Activated naive CD8-positive, alpha-beta T cell treated with anti-CD3 and anti-CD28 coated beads, Interleukin-2, amount 10 ng/mL, durations not matched to agents 7 days and 5 days (primary cell): ENCODE data around the gene MAML2. TPM values are rescaled to one million over a fixed set of nuclear protein-coding genes. Genes with fewer than 3 reads are reported as not detected.

ENCODE experiments used
- ATAC-seq: fragments of 150-1000 bp; cut with Tn5 transposase; one replicate; pipeline ENCODE4 v1.10.0; 2021; ENCODE audit warnings: low read depth, moderate library complexity
- POLR2A ChIA-PET: fragments of 350-600 bp; sonication (Branson Sonifier 250); formaldehyde crosslinking; loops from one replicate; lab custom pipeline; 2021; ENCODE audit warnings: antibody characterized with exemption; lab: Charles Lee
- DNase-seq: peaks from one replicate; pipeline ENCODE4 v3.0.0; 2021
- H3K27ac Mint-ChIP-seq: one replicate; pipeline ENCODE4 v1.8.0; 2022; ENCODE audit warnings: mild to moderate bottlenecking, mixed read lengths
- H3K27me3 Mint-ChIP-seq: one replicate; pipeline ENCODE4 v1.8.0; 2022; ENCODE audit warnings: mild to moderate bottlenecking, moderate library complexity, mixed read lengths
- H3K36me3 Mint-ChIP-seq: one replicate; pipeline ENCODE4 v1.8.0; 2021; ENCODE audit warnings: mild to moderate bottlenecking, mixed read lengths
- H3K4me1 Mint-ChIP-seq: one replicate; pipeline ENCODE4 v1.8.0; 2021; ENCODE audit warnings: mixed read lengths
- H3K4me3 Mint-ChIP-seq: one replicate; pipeline ENCODE4 v1.8.0; 2022; ENCODE audit warnings: mild to moderate bottlenecking, moderate library complexity, mixed read lengths
- H3K9me3 Mint-ChIP-seq: one replicate; pipeline ENCODE4 v1.8.0; 2021; ENCODE audit warnings: mixed read lengths
- total RNA-seq, 2 experiments: library from RNA; stranded (reverse); gene quantifications; one replicate each; pipeline ENCODE4 v1.2.3, GENCODE V29; 2021

The MAML2 gene
- total RNA-seq, 2 experiments from 2014 or later: 18.6 to 20.5 TPM

DNA sequence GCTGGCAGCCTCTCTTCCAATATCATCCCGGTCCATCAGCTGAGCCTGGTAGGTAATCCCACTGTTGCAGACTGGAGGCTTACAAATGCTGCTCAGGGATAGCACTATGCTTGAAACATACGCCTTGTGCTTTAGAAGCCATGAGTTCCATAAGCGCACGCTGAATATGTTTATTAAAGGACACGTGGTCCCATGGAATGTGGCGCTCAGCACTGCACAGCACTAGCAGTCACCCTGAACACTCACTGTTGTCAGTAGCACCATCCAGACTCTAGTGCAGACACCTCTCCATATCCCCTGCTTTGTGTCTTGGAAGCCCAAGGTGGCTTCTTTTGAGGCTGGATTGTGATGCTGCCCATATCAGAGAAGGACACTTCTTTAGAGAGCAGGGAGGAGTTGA is 120.9 kb downstream of the MAML2 start:
- peaks cover 28% of the 10 kb centered on the region for H3K36me3 Mint-ChIP-seq
- ATAC-seq (no peak), DNase-seq (no peak)
- no peaks in the 10 kb centered on the region for H3K27me3 Mint-ChIP-seq
- H3K9me3 Mint-ChIP-seq: peaks cover 1% of the 10 kb centered on the region
- no peak overlapping the region for H3K4me3 Mint-ChIP-seq
- no peak overlapping the region for H3K27ac Mint-ChIP-seq
- POLR2A ChIA-PET: interaction anchor here (0.6 to 2.0 kb wide), 2 partner anchors 121 to 192 kb away, joined by 3 to 7 read pairs; partner anchors contain the start of gene MAML2
- H3K4me1 Mint-ChIP-seq: peaks cover 43% of the 10 kb centered on the region

DNA sequence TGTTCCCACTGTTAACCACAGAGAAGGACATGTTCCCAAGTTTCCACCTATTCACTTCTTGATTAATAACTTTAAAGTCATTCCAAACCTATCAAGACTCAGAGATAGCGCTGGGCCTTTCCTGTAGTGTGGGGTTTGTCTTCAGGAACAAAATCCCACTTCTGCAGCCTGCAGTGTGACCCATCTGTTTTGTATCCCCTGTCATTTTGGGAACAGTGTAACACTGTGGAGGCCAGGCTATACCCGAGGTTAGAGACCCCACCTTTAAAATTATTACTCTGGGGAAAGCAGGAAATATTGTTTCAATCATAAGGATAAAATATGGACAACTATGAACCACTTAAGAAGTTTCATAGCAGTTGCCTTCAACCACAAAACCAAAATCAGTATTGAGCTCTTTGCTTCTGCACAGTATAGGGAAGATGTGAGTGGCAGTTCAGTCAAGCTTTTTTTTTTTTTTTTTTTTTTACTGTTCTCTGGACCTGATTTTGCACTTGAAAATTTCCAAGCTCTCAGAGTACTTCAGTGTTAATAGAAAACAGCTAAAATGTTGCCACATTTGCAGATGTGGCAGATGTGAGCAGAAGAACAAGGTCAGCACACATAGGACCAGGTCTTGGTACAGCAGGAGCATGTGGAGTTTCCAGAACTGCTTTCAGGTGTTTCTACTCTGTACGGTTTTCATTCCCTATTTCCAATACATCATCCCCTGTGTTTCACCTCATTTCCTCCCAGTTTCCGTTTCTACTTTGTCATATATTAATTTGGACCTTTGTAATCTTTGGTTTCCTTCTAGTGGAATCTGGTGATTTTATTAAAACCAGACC is 121.5 kb downstream of the MAML2 start:
- Mint-ChIP-seq H3K4me3 (peak overlapping the region; percentile 2), H3K4me1 (peaks cover 47% of the 10 kb centered on the region), H3K36me3 (peaks cover 31% of the 10 kb centered on the region), H3K27ac (no peak overlapping the region), H3K27me3 (no peaks in the 10 kb centered on the region), H3K9me3 (peaks cover 1% of the 10 kb centered on the region)
- no peak for DNase-seq
- POLR2A ChIA-PET: interaction anchor here (0.6 to 2.0 kb wide), 3 partner anchors 9 to 191 kb away, joined by 3 to 8 read pairs (median 7); partner anchors contain the start of gene MAML2
- peak; percentile 64 for ATAC-seq

DNA sequence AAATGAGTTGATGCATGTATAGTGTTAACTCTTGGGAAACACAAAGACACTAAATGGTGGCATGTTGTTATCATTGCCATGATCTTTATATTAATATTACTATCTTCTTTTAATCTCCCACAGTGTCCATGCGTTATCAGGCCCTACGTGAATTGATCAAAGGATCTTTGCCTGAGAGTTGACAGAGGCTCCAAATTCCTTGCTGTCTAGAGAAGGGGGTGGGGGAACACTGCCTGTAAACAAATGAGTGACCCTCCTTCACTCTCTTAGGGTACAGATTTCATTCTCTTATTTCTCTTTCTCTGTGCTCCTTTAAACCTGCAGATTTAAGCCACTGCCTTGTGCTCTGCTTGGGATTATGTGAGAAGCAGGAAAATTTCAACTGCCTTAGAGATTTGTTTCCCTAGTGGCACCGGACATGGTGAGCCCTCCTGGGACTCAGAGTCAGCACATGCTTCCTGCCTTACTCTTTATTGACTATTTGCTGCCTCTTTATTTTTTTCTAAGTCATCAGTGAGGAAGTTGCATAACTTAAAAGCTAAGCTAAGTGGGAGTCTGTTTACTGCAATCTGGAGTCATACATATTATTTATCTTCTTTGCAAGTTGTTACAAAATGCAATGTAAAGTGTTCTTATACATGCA is 122.9 kb downstream of the MAML2 start:
- Mint-ChIP-seq H3K4me3 (peak overlapping the region; percentile 30), H3K27ac (peak overlapping the region; percentile 60), H3K9me3 (peaks cover 1% of the 10 kb centered on the region), H3K36me3 (peaks cover 29% of the 10 kb centered on the region), H3K4me1 (peaks cover 59% of the 10 kb centered on the region), H3K27me3 (no peaks in the 10 kb centered on the region)
- POLR2A ChIA-PET: interaction anchor here (0.6 to 2.0 kb wide), 2 partner anchors 85 to 123 kb away, joined by 5 to 7 read pairs; partner anchors contain the start of gene MAML2
- no peak for DNase-seq
- no peak for ATAC-seq

DNA sequence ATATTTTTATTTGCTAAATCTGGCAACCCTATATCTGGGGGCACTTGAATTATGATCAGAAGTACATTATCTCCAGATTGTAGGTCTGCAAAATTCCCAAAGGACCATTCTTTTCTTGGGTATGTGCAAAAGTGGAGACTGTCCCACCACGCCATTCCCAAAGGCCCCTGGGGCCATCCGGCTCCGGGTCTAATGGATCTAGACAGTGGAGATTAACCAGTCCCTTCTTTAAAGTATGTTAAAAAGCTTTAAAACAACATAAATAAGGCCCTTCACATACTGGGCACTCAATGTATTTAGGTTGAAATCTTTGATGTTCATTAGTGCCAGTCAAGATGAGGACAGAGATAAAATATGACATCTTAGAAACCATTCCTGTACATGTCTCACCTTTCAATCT is 124.1 kb downstream of the MAML2 start:
- no peaks in the 10 kb centered on the region for H3K9me3 Mint-ChIP-seq
- H3K4me1 Mint-ChIP-seq: peaks cover 56% of the 10 kb centered on the region
- no peak overlapping the region for H3K4me3 Mint-ChIP-seq

DNA sequence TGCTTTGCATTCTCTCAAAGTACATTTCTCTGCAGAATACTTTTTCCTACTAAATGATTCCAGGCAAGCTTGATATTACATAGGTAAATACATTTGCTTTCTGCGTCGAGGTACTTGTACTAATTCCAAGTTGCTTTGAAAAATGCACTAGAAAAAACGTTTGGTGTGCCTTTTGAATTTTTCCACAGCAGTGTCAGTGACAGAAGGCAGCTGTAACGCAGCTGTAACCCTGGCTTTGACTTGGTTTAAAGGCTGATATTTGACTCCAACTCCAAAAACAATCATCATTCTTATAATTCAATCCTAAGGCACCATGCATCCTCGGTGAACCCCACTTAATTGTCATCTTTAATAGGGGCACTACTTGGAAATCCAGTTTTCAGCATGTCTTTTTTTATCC is 125.0 kb downstream of the MAML2 start:
- H3K9me3 Mint-ChIP-seq: no peaks in the 10 kb centered on the region
- no peaks in the 10 kb centered on the region for H3K27me3 Mint-ChIP-seq
- peaks cover 59% of the 10 kb centered on the region for H3K4me1 Mint-ChIP-seq
- no peak overlapping the region for H3K4me3 Mint-ChIP-seq
- ATAC-seq (no peak), DNase-seq (no peak)
- H3K27ac Mint-ChIP-seq: no peak overlapping the region
- peaks cover 18% of the 10 kb centered on the region for H3K36me3 Mint-ChIP-seq
- POLR2A ChIA-PET: no interaction called here

More for the DNA sequence above, 124.1 kb downstream of the MAML2 start:
- POLR2A ChIA-PET: no interaction called here
- DNase-seq: no peak
- ATAC-seq: no peak
- peaks cover 22% of the 10 kb centered on the region for H3K36me3 Mint-ChIP-seq
- H3K27ac Mint-ChIP-seq: no peak overlapping the region
- H3K27me3 Mint-ChIP-seq: no peaks in the 10 kb centered on the region

DNA sequence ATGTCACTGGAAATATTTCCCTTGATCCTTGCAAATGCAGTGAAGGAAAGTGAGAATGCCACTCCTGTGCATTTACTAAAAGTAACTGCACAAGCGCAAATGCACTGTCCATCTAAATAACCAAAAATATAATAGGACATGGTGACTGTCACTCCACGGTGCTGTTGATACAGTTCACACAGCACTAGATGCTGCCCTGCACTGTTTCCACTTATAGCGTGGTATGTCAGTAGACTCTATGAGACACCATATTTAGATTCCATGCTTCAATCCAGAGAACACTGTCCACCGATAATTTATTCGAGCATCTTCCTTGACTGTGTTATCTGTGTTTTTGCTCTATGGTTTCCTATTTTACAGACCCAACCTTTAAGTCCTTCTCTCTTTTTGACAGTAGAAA is 125.8 kb downstream of the MAML2 start:
- POLR2A ChIA-PET: no interaction called here
- Mint-ChIP-seq H3K27me3 (no peaks in the 10 kb centered on the region), H3K4me1 (peaks cover 66% of the 10 kb centered on the region), H3K4me3 (peak overlapping the region; percentile 25), H3K9me3 (no peaks in the 10 kb centered on the region), H3K36me3 (peaks cover 20% of the 10 kb centered on the region), H3K27ac (peak overlapping the region; percentile 99)
- DNase-seq: no peak
- no peak for ATAC-seq

DNA sequence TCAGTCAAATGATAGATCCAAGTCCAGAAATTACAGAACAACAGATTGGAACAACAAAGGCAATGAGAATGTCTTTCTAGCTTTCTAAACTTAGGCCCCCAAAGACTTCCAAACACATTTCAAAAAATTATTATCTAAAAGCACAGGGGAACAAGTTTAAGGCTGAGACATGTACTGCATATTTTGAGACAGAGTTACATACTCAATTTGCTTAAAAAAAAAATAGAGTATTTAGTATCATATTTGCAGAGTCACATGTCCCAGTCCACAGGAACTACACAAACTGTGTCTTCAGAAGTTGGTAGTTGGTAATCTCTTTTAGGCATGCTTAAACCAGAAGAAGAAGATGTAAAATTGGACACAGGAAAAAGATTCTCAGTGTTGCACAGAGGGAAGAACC is 127.2 kb downstream of the MAML2 start:
- ATAC-seq (peak; percentile 28), DNase-seq (no peak)
- H3K4me1 Mint-ChIP-seq: peaks cover 63% of the 10 kb centered on the region
- peak overlapping the region; percentile 74 for H3K4me3 Mint-ChIP-seq
- H3K9me3 Mint-ChIP-seq: no peaks in the 10 kb centered on the region
- H3K27ac Mint-ChIP-seq: peak overlapping the region; percentile 99
- POLR2A ChIA-PET: interaction anchor here (0.6 to 1.6 kb wide), 3 partner anchors 10 to 124 kb away, joined by 3 to 5 read pairs (median 4); no protein-coding TSS in a partner anchor
- peaks cover 20% of the 10 kb centered on the region for H3K36me3 Mint-ChIP-seq
- no peaks in the 10 kb centered on the region for H3K27me3 Mint-ChIP-seq

DNA sequence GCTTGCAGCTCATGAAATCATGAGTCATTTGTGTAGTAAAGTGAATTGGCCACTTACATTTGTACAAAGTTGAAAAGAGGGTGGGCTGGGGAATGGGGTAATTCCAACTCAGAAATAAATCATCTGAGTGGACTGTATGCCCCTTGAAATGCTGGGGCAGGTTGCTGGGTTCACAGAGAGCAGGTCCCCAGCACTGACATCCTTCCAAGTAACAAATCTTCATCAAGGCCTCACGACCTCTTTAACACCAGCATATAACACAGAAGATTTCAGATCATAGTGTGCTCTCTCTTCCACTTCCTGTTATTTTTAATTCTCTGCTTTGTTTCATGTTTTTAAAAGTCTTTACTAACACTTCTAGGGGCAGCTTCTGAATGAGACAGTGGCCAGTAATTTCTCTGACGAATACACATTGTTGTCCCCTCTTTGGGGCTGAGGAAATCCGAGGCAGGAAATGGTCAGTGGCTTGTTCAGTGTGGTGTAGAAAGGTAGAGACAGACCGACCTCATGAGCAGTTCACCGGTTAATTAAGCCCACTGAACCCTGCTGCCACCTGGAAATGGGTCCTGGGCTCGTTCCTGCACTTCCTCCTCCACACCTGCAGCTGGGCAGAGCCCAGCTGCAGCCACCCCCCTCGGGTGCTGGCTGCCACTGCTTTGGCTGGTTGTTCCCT is 127.7 kb downstream of the MAML2 start:
- Mint-ChIP-seq H3K4me1 (peaks cover 64% of the 10 kb centered on the region), H3K36me3 (peaks cover 19% of the 10 kb centered on the region), H3K27ac (peak overlapping the region; percentile 99), H3K4me3 (peak overlapping the region; percentile 74), H3K9me3 (no peaks in the 10 kb centered on the region), H3K27me3 (no peaks in the 10 kb centered on the region)
- ATAC-seq: peak; percentile 67
- DNase-seq: peak; percentile 55
- POLR2A ChIA-PET: interaction anchor here (0.6 to 1.9 kb wide), 9 partner anchors 9 to 425 kb away, joined by 3 to 5 read pairs (median 4); partner anchors contain the start of genes CCDC82, CEP57, FAM76B and JRKL

DNA sequence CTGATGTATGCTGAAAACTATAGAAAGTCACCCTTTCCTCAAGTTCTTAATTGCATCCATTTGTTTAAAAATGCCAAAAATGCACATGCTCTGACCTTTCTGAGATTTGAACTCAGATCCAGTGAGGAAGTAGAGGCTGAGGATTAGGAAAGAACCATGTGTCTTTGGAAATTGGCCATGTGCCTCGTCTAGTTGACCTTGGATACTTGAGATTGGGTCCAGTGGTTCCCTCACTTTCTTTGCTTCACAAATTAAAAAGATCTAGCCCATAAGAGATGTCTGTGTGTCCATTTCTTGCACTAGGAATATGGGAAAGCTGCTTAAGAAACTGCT is 128.3 kb downstream of the MAML2 start:
- peaks cover 16% of the 10 kb centered on the region for H3K36me3 Mint-ChIP-seq
- H3K9me3 Mint-ChIP-seq: no peaks in the 10 kb centered on the region
- POLR2A ChIA-PET: interaction anchor here (0.7 to 1.9 kb wide), 7 partner anchors 10 to 425 kb away, joined by 3 to 5 read pairs (median 4); partner anchors contain the start of genes CCDC82, CEP57, FAM76B and JRKL
- ATAC-seq (no peak), DNase-seq (no peak)
- peaks cover 62% of the 10 kb centered on the region for H3K4me1 Mint-ChIP-seq
- peak overlapping the region; percentile 99 for H3K27ac Mint-ChIP-seq
- H3K4me3 Mint-ChIP-seq: peak overlapping the region; percentile 74
- no peaks in the 10 kb centered on the region for H3K27me3 Mint-ChIP-seq

DNA sequence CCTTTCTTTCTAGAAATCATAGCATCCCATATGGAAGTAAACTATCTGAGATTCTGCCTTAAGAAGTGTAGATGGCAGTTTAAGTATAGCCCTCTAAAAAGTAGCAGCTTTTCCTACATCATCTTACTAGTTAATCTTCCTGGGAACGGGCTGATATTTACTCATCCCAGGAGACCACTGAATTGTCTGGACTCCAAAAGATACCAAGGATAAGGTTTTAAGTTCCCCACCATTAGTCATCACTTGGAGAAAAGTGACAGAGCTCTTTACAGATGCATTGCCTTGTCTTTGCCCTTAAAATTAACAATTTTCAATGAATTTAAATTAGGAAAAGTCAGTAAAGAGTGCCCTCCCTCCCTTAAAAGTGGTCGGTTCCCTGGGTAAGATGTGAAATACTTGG is 129.5 kb downstream of the MAML2 start:
- no peaks in the 10 kb centered on the region for H3K27me3 Mint-ChIP-seq

DNA sequence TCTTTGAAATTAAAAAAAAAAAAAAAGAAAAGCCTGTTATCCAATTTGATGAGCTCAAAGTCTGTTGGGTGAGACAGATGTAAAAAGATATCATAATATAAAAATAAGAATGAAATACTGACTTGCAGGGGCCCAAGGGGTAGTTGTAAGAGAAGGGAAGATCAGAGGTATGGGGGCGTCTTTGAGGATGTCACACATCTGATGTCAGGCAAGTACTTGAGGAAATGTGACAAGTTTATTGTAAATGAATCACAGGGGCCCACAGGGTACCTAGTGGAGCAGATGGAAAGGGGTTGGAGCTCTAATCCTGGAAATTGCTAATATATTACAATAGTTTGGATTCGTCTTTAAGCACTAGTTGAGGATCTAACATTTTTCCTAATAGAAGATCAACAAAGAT is 131.6 kb downstream of the MAML2 start:
- ATAC-seq (no peak), DNase-seq (no peak)
- Mint-ChIP-seq H3K27ac (peak overlapping the region; percentile 81), H3K4me3 (peak overlapping the region; percentile 33), H3K9me3 (no peaks in the 10 kb centered on the region), H3K4me1 (peaks cover 77% of the 10 kb centered on the region), H3K36me3 (peaks cover 10% of the 10 kb centered on the region), H3K27me3 (no peaks in the 10 kb centered on the region)
- POLR2A ChIA-PET: interaction anchor here (1.4 kb wide), 1 partner anchor 22 kb away, joined by 6 read pairs; no protein-coding TSS in a partner anchor

More for the DNA sequence above, 129.5 kb downstream of the MAML2 start:
- no peak for DNase-seq
- POLR2A ChIA-PET: interaction anchor here (1.1 to 1.9 kb wide), 2 partner anchors 127 to 130 kb away, joined by 3 to 5 read pairs; partner anchors contain the start of gene MAML2
- Mint-ChIP-seq H3K4me3 (no peak overlapping the region), H3K9me3 (no peaks in the 10 kb centered on the region), H3K4me1 (peaks cover 67% of the 10 kb centered on the region), H3K36me3 (peaks cover 16% of the 10 kb centered on the region), H3K27ac (no peak overlapping the region)
- ATAC-seq: no peak

DNA sequence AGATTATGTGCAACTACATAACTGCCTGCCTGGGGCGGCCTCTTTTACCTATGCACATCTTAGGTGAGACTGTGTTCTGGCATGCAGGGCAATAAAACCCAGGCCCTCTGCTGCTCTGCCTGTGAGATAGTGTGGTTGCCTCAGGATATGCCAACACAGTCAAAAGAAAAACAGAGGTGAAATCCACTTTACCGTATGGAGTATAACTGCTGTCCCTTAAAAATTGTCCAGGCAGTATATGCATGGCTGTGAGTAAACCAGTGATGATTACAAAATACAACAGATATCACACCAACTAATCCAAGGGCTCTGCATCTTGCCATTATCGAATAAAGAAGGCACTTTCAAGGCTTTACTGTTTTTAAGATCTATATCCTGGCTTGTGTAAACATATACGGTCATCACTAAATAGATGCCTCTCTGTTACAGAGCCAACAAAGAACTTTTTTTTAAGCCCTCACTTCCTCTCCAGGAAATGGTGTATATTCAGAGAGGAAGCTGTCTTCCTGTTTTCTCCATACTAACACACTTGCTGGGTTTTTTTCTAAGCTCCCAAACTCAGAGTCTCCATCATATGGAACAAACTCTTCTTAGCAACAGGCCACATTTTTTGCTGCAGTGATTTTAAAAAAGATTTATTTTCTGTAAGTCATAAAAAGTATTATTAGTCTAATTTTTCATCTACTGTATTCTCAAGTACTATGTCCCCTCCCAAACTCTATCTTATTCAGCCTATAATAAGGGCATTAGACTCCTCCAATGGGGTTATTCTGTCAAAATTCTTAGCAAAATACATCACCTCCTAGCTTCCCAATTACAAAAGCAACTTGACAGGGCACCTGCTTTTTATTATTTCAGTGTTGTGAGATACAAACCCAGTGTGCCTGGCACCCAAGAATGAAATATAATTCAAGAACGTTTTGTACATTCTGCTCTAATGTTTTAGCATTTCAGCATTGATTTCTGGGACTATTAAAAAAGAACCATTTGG is 135.2 kb downstream of the MAML2 start:
- ATAC-seq (peak; percentile 76), DNase-seq (no peak)
- Mint-ChIP-seq H3K27me3 (no peaks in the 10 kb centered on the region), H3K36me3 (peaks cover 8% of the 10 kb centered on the region), H3K4me3 (peak overlapping the region; percentile 74), H3K9me3 (no peaks in the 10 kb centered on the region), H3K4me1 (peaks cover 76% of the 10 kb centered on the region), H3K27ac (peak overlapping the region; percentile 91)
- POLR2A ChIA-PET: interaction anchor here (0.6 to 1.5 kb wide), 3 partner anchors 49 to 418 kb away, joined by 3 to 4 read pairs (median 3); partner anchors contain the start of genes CEP57 and FAM76B
